ENCODE measurements around the gene KCNT2. TPM values are rescaled to one million over a fixed set of nuclear protein-coding genes. Genes with fewer than 3 reads are reported as not detected.
"Not testable (repeated sequence)": the region's sequence is repeated elsewhere in the genome, so short reads cannot be mapped to it uniquely, and the experiment has no call there.

The KCNT2 gene
- total and polyA plus RNA-seq, 11 donors, result 0.15 to 6.9 (median 0.57) TPM

- intact Hi-C loops (cut with DNase I), result loop anchor here in 6 of 10 donors (5.0 to 10.0 kb wide), 5 partner anchors 285 to 495 kb away; no protein-coding TSS in a partner anchor
- WGBS, 4 donors, result 83 to 92% (median 84%) methylated on average over 12 of the region's 12 CpGs
- Histone ChIP-seq H3K4me3 (no peak overlapping the region), H3K27me3 (no peaks in the 10 kb centered on the region), H3K27ac (no peak overlapping the region), H3K9me3 (no peaks in the 10 kb centered on the region), H3K36me3 (no peaks in the 10 kb centered on the region), H3K4me1 (peaks cover 0 to 17% (median 0%) of the 10 kb centered on the region in 12 donors)
- TF ChIP-seq CTCF (IDR thresholded peaks at IDR 0.05), result no peak
- no peak for TF ChIP-seq POLR2A (IDR thresholded peaks at IDR 0.05)
- DNase-seq (no peak), ATAC-seq (no peak)
Observed at GRCh38 chr1:196649990-196650389, 41.8 kb upstream of the KCNT2 start.

GRCh38 chr1:196640976-196641375 lies 32.7 kb upstream of the KCNT2 start:
- no peak for TF ChIP-seq POLR2A (IDR thresholded peaks at IDR 0.05)
- TF ChIP-seq CTCF (IDR thresholded peaks at IDR 0.05), result no peak
- ATAC-seq (no peak), DNase-seq (no peak)
- Histone ChIP-seq H3K9me3 (no peaks in the 10 kb centered on the region), H3K4me1 (no peaks in the 10 kb centered on the region), H3K27me3 (no peaks in the 10 kb centered on the region), H3K27ac (no peak overlapping the region), H3K4me3 (no peak overlapping the region), H3K36me3 (no peaks in the 10 kb centered on the region)
- WGBS, 4 donors, result 81 to 83% (median 82%) methylated on average over 1 of the region's 1 CpG
- intact Hi-C loops (cut with DNase I), result no loop called here

GRCh38 chr1:196639291-196639690 lies 31.1 kb upstream of the KCNT2 start:
- intact Hi-C loops (cut with DNase I); H3K27me3 ChIP-seq; H3K27ac ChIP-seq; H3K4me3 ChIP-seq; DNase-seq; ATAC-seq; H3K9me3 ChIP-seq; H3K4me1 ChIP-seq; H3K36me3 ChIP-seq: not testable (repeated sequence)
- 77 to 88% (median 82%) methylated on average over 5 of the region's 5 CpGs for WGBS, 4 donors

GRCh38 chr1:196638466-196638865 lies 30.2 kb upstream of the KCNT2 start:
- no peak overlapping the region for H3K4me3 ChIP-seq
- H3K36me3 ChIP-seq, result no peaks in the 10 kb centered on the region
- no peaks in the 10 kb centered on the region for H3K9me3 ChIP-seq
- WGBS, 4 donors, result 86 to 93% (median 89%) methylated on average over 2 of the region's 2 CpGs
- no peak overlapping the region for H3K27ac ChIP-seq
- H3K4me1 ChIP-seq, result no peaks in the 10 kb centered on the region
- ATAC-seq, result no peak
- TF ChIP-seq CTCF (IDR thresholded peaks at IDR 0.05) (no peak), POLR2A (IDR thresholded peaks at IDR 0.05) (no peak)
- DNase-seq, result no peak
- H3K27me3 ChIP-seq, result no peaks in the 10 kb centered on the region
- intact Hi-C loops (cut with DNase I), result no loop called here

GRCh38 chr1:196637606-196638005 lies 29.4 kb upstream of the KCNT2 start:
- no peaks in the 10 kb centered on the region for H3K9me3 ChIP-seq
- no peaks in the 10 kb centered on the region for H3K4me1 ChIP-seq
- H3K36me3 ChIP-seq, result no peaks in the 10 kb centered on the region
- TF ChIP-seq CTCF (IDR thresholded peaks at IDR 0.05) (no peak), POLR2A (IDR thresholded peaks at IDR 0.05) (no peak)
- DNase-seq, result no peak
- no peak for ATAC-seq
- 90 to 94% (median 92%) methylated on average over 6 of the region's 6 CpGs for WGBS, 4 donors
- no peaks in the 10 kb centered on the region for H3K27me3 ChIP-seq
- no peak overlapping the region for H3K4me3 ChIP-seq
- intact Hi-C loops (cut with DNase I), result no loop called here
- no peak overlapping the region for H3K27ac ChIP-seq

All from heart left ventricle (tissue), 16 donors.